HCT116 (cell line): ENCODE data around the gene MYH10. TPM values are rescaled to one million over a fixed set of nuclear protein-coding genes. Genes with fewer than 3 reads are reported as not detected.

ENCODE experiments used
- ATAC-seq: fragments of 200-7000 bp; cut with Tn5 transposase; 2 replicates; pipeline ENCODE4 v1.9.1; 2020; ENCODE audit warnings: mild to moderate bottlenecking, moderate library complexity
- BruUV-seq: library from RNA; stranded (reverse); fragments of 400-500 nt; replicated peaks from 2 replicates; lab custom pipeline; 2021; lab: Mats Ljungman, UMichigan
- CTCF ChIA-PET: fragments of 300-600 bp; sonication (Branson Sonifier 250); formaldehyde crosslinking; loops from one replicate; lab custom pipeline; 2021; ENCODE audit warnings: antibody characterized with exemption; lab: Charles Lee
- POLR2A ChIA-PET: fragments of 300-600, 350-600 bp; sonication (Branson Sonifier 250); formaldehyde crosslinking; loops from one replicate; lab custom pipeline; 2021; ENCODE audit warnings: antibody characterized with exemption; lab: Charles Lee
- RAD21 ChIA-PET, 2 experiments: fragments of 300-600 bp; sonication (Branson Sonifier 250); formaldehyde crosslinking; loops; one replicate each; lab custom pipeline; 2023; ENCODE audit warnings: low total read pairs in 2 of 2; ENCODE audit not compliant: uncharacterized antibody in 2 of 2, unreplicated experiment in 2 of 2, low non-redundant PET in 1 of 2; lab: Charles Lee
- DNase-seq: peaks from one replicate; pipeline ENCODE4 v3.0.0-alpha.2; 2010; ENCODE audit warnings: low read depth, low spot score
- H2AFZ ChIP-seq: fragments of 200-600 bp; shearing (Covaris generic), sonication (generic); 2 replicates; pipeline ENCODE4 v1.6.1; 2017; ENCODE audit warnings: low read depth, mixed run types, mixed read lengths, antibody characterized with exemption, low read length; ENCODE audit not compliant: poor library complexity, severe bottlenecking
- H3K27ac ChIP-seq: 2 replicates; pipeline ENCODE4 v1.5.1; 2012; ENCODE audit warnings: low read depth, low read length
- H3K27me3 ChIP-seq: fragments of 200-600 bp; sonication (generic); 2 replicates; pipeline ENCODE4 v1.6.1; 2016; ENCODE audit warnings: mixed run types, low read length, mixed read lengths; ENCODE audit not compliant: insufficient read depth
- H3K36me3 ChIP-seq, 2 experiments: fragments of 200-500 bp in 1 of 2; fragments of 200-600 bp in 1 of 2; sonication (Bioruptor generic) in 1 of 2; sonication (generic) in 1 of 2; 2 replicates each; pipeline versions ENCODE4 v1.5.1 to v1.6.1; 2014 to 2016; ENCODE audit warnings: low read length in 2 of 2, inconsistent platforms in 1 of 2, mixed read lengths in 1 of 2, mixed run types in 1 of 2; ENCODE audit not compliant: insufficient read depth in 2 of 2, control insufficient read depth in 1 of 2
- H3K4me1 ChIP-seq, 2 experiments: fragments of 200-600 bp in 1 of 2; sonication (generic) in 1 of 2; 2 replicates each; pipeline versions ENCODE4 v1.5.1 to v1.6.1; 2012 to 2017; ENCODE audit warnings: low read length in 2 of 2, inconsistent platforms in 1 of 2, mild to moderate bottlenecking in 1 of 2, mixed read lengths in 1 of 2, mixed run types in 1 of 2, moderate library complexity in 1 of 2; ENCODE audit not compliant: insufficient read depth in 2 of 2, control insufficient read depth in 1 of 2
- H3K4me2 ChIP-seq: fragments of 200-600 bp; sonication (generic); 2 replicates; pipeline ENCODE4 v1.6.1; 2017; ENCODE audit warnings: mixed run types, low read length, mixed read lengths
- H3K4me3 ChIP-seq, 2 experiments: fragments of 200-600 bp in 1 of 2; sonication (generic) in 1 of 2; replicated peaks in 1 of 2; 2 replicates each; pipeline ENCODE4 v1.5.1; 2011 to 2016; ENCODE audit warnings: low read length in 2 of 2, control low read depth in 1 of 2, low read depth in 1 of 2, mild to moderate bottlenecking in 1 of 2, mixed read lengths in 1 of 2, mixed run types in 1 of 2
- H3K79me2 ChIP-seq: fragments of 200-600 bp; sonication (generic); 2 replicates; pipeline ENCODE4 v1.6.1; 2017; ENCODE audit warnings: mild to moderate bottlenecking, mixed run types, low read length, moderate library complexity, mixed read lengths; ENCODE audit not compliant: insufficient read depth
- H3K9ac ChIP-seq: fragments of 200-600 bp; sonication (generic); 2 replicates; pipeline ENCODE4 v1.6.1; 2016; ENCODE audit warnings: low read length, mixed read lengths
- H3K9me2 ChIP-seq: fragments of 200-600 bp; sonication (generic), shearing (Covaris generic); 2 replicates; pipeline ENCODE4 v1.6.1; 2017; ENCODE audit warnings: mixed run types, mild to moderate bottlenecking, moderate library complexity; ENCODE audit not compliant: insufficient read depth
- H3K9me3 ChIP-seq, 2 experiments: fragments of 200-500 bp in 1 of 2; fragments of 200-600 bp in 1 of 2; sonication (Bioruptor generic) in 1 of 2; sonication (generic) in 1 of 2; 2 replicates each; pipeline ENCODE4 v1.6.1; 2014 to 2017; ENCODE audit warnings: low read length in 2 of 2, mixed read lengths in 2 of 2, inconsistent platforms in 1 of 2, low read depth in 1 of 2, mild to moderate bottlenecking in 1 of 2, mixed run types in 1 of 2, moderate library complexity in 1 of 2; ENCODE audit not compliant: control insufficient read depth in 1 of 2, insufficient read depth in 1 of 2
- H4K20me1 ChIP-seq: fragments of 200-600 bp; sonication (generic), shearing (Covaris generic); 2 replicates; pipeline ENCODE4 v1.6.1; 2017; ENCODE audit warnings: mixed run types, mild to moderate bottlenecking, moderate library complexity; ENCODE audit not compliant: insufficient read depth
- CEBPB ChIP-seq: IDR thresholded peaks from 2 replicates; pipeline ENCODE4 v1.6.1; 2012; ENCODE audit warnings: low read depth
- CTCF ChIP-seq, 3 experiments: fragments of 200-600 bp in 1 of 3; sonication (generic) in 1 of 3; IDR thresholded peaks in 2 of 3; conservative IDR thresholded peaks in 1 of 3; 2 replicates each; pipeline ENCODE4 v1.5.1; 2012 to 2017; ENCODE audit warnings: low read depth in 2 of 3, low read length in 2 of 3, antibody characterized with exemption in 1 of 3, borderline replicate concordance in 1 of 3, control low read depth in 1 of 3, mild to moderate bottlenecking in 1 of 3, mixed read lengths in 1 of 3, mixed run types in 1 of 3, moderate library complexity in 1 of 3; ENCODE audit not compliant: insufficient read depth in 1 of 3
- EGR1 ChIP-seq: IDR thresholded peaks from 2 replicates; pipeline ENCODE4 v1.6.1; 2012; ENCODE audit warnings: low read depth
- ELF1 ChIP-seq: IDR thresholded peaks from 2 replicates; pipeline ENCODE4 v1.6.1; 2012; ENCODE audit warnings: low read depth, borderline replicate concordance
- EZH2phosphoT487 ChIP-seq: fragments of 200-600 bp; IDR thresholded peaks from 2 replicates; pipeline ENCODE4 v1.6.1; 2018; ENCODE audit warnings: antibody characterized with exemption, borderline replicate concordance
- POLR2A ChIP-seq: IDR thresholded peaks from 2 replicates; pipeline ENCODE4 v1.7.0; 2011; ENCODE audit warnings: borderline replicate concordance; ENCODE audit not compliant: insufficient read depth, insufficient read length; ENCODE audit errors: extremely low read depth
- POLR2AphosphoS5 ChIP-seq: IDR thresholded peaks from 2 replicates; pipeline ENCODE4 v1.6.1; 2011; ENCODE audit warnings: mild to moderate bottlenecking, low read depth, low read length, moderate library complexity
- TCF7L2 ChIP-seq: IDR thresholded peaks from 2 replicates; pipeline ENCODE4 v1.7.0; 2011; ENCODE audit warnings: borderline replicate concordance, inconsistent platforms; ENCODE audit not compliant: insufficient read depth, insufficient read length; ENCODE audit errors: extremely low read depth
- YY1 ChIP-seq: IDR thresholded peaks from 2 replicates; pipeline ENCODE4 v1.6.1; 2011; ENCODE audit warnings: low read length, low read depth, moderate library complexity, mild to moderate bottlenecking; ENCODE audit not compliant: insufficient replicate concordance; ENCODE audit errors: extremely low read depth
- ZNF274 ChIP-seq: fragments of 200-500 bp; sonication (Bioruptor generic); IDR thresholded peaks from 2 replicates; pipeline ENCODE4 v1.6.1; 2014; ENCODE audit warnings: mild to moderate bottlenecking, low read depth, low read length, inconsistent platforms
- intact Hi-C: fragments of 100-400 bp; cut with micrococcal nuclease; formaldehyde crosslinking; loops from 2 replicates; pipeline ENCODE4 v1.10.0; 2022
- total RNA-seq: library from RNA; stranded (reverse); gene quantifications from one replicate; pipeline ENCODE4 v1.2.1, GENCODE V29; 2021; ENCODE audit not compliant: unreplicated experiment

MYH10 gene
- total RNA-seq, 1 experiment from 2014 or later, result 39.2 TPM

- no peak for TF ChIP-seq EZH2phosphoT487
- TF ChIP-seq POLR2A, result no peak
- TF ChIP-seq ZNF274, result no peak
- no peak for TF ChIP-seq TCF7L2
- TF ChIP-seq ELF1, result no peak
- TF ChIP-seq, all 23 proteins: peak for 0
Measured at GRCh38 chr17:8628609-8629169, 1.8 kb downstream of the MYH10 start (continued).

GRCh38 chr17:8628172-8628571, 2.4 kb downstream of the MYH10 start:
- Histone ChIP-seq H3K79me2 (peaks cover 45% of the 10 kb centered on the region), H3K4me2 (no peak overlapping the region), H3K27ac (no peak overlapping the region), H2AFZ (no peak overlapping the region), H3K4me3 (no peak overlapping the region), H3K4me1 (peaks cover 11 to 15% of the 10 kb centered on the region in 2 experiments), H3K27me3 (no peaks in the 10 kb centered on the region), H3K36me3 (no peaks in the 10 kb centered on the region), H3K9ac (no peak overlapping the region), H4K20me1 (no peaks in the 10 kb centered on the region), H3K9me2 (no peaks in the 10 kb centered on the region), H3K9me3 (no peaks in the 10 kb centered on the region)
- TF ChIP-seq POLR2A, result no peak
- ChIA-PET CTCF (no interaction called here), POLR2A (no interaction called here), RAD21 (no interaction called here)
- no peak for DNase-seq
- intact Hi-C loops, result no loop called here
- ATAC-seq, result no peak
- BruUV-seq, result no TSS peak

GRCh38 chr17:8623591-8623990, 6.9 kb downstream of the MYH10 start:
- Histone ChIP-seq H3K9me2 (no peaks in the 10 kb centered on the region), H3K27ac (no peak overlapping the region), H3K36me3 (no peaks in the 10 kb centered on the region), H4K20me1 (no peaks in the 10 kb centered on the region), H3K79me2 (peaks cover 36% of the 10 kb centered on the region), H3K4me3 (no peak overlapping the region), H3K27me3 (no peaks in the 10 kb centered on the region), H2AFZ (no peak overlapping the region), H3K4me1 (peaks cover 0 to 13% of the 10 kb centered on the region in 2 experiments; a peak in 1 of 4 replicates), H3K9ac (no peak overlapping the region), H3K9me3 (no peaks in the 10 kb centered on the region), H3K4me2 (no peak overlapping the region)
- ChIA-PET RAD21 (no interaction called here), POLR2A (no interaction called here), CTCF (no interaction called here)
- no peak for DNase-seq
- intact Hi-C loops, result no loop called here
- ATAC-seq, result no peak
- TF ChIP-seq POLR2AphosphoS5, result no peak
- TF ChIP-seq YY1, result no peak
- no peak for TF ChIP-seq EGR1
- no peak for TF ChIP-seq CEBPB
- no peak for TF ChIP-seq CTCF (IDR thresholded peaks at IDR 0.05 in 2 of 3, conservative IDR thresholded peaks at IDR 0.05 in 1 of 3; ENCODE audit: borderline replicate concordance in 1 of 3, insufficient read depth in 1 of 3, low read depth in 2 of 3, low read length in 2 of 3)
- BruUV-seq, result no TSS peak
